GM10266 (cell line): Measurements from ENCODE around the gene OBI1.

ENCODE experiments used
- DNase-seq: peaks from one replicate; pipeline ENCODE4 v3.0.0; 2012; ENCODE audit errors: extremely low spot score
- CTCF ChIP-seq: IDR thresholded peaks from 2 replicates; pipeline ENCODE4 v1.5.1; 2012; ENCODE audit warnings: mild to moderate bottlenecking, low read depth; ENCODE audit not compliant: control insufficient read depth, insufficient read depth; ENCODE audit errors: missing control alignments

Gene OBI1

GRCh38 chr13:78566631-78567030 lies 92.3 kb downstream of the OBI1 start:
- no peak for DNase-seq
- TF ChIP-seq CTCF = no peak
